IPS-NIHi7 (cell line): ENCODE measurements around the gene SEMA4F.
"Not testable (repeated sequence)": the region's sequence is repeated elsewhere in the genome, so short reads cannot be mapped to it uniquely, and the experiment has no call there.

Experiments used
- DNase-seq: peaks from one replicate; pipeline ENCODE4 v3.0.0; 2012; ENCODE audit warnings: mixed read lengths; ENCODE audit errors: extremely low spot score

Gene SEMA4F

DNA sequence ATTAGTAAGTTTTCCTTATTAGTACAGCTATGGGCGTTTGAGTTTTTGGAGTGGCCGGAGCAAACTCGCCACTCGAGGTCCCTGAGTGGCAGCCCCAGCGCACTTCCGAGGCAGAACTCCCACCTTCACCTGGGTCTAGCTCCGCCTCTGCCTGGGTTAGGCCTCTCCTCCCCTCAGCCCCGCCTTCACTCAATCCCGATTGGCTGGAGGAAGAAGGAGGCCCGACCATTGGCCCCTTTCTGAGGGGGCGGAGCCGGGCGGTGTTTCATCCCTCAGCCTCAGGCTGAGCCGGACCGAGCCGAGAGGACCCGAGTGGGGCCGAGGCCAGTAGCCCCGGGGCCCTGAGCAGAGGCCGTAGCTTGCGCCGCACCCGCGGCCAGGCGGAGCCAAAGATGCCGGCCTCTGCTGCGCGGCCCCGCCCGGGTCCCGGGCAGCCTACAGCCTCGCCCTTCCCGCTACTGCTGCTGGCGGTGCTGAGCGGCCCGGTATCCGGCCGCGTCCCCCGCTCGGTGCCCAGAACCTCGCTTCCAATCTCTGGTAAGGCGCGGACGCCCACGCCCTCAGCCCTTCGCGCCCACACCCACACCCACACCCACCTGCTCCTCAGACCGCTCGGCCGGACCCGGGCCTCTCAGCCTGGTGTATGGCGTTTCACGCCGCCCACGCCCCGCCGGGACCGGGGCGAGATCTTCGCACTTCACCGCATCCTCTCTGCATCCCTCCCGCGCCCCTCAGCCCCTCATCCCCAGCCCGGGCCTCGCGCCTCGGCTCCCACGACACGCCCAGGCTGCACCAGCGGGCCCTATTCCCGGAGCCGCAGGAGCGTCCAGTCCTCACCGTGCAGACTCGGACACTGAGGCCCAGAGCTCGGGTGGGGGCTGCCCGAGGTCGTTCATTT is at the start of gene SEMA4F:
TSS of gene SEMA4F (plus strand) at position 263 of the 898 bp plus-strand sequence. CDS start at position 393, 130 bp downstream.
- peak; percentile 100 for DNase-seq

DNA sequence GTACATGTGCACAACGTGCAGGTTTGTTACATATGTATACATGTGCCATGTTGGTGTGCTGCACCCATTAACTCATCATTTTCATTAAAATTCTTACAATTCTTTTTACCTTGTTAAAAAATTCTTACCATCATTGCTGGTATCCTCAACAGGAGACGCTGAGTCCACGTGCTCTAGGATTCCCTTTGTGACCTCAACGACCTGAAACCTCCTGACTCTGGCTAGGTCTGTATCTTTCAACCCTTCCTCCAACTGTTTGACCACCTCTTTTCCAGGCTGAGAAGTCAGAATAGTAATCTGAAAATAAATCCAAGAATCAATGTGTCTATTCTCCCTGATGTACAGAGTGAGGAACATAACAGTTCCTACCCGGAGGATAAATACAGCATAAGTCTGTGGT is 47.1 kb upstream of the SEMA4F start:
- DNase-seq, result no peak

DNA sequence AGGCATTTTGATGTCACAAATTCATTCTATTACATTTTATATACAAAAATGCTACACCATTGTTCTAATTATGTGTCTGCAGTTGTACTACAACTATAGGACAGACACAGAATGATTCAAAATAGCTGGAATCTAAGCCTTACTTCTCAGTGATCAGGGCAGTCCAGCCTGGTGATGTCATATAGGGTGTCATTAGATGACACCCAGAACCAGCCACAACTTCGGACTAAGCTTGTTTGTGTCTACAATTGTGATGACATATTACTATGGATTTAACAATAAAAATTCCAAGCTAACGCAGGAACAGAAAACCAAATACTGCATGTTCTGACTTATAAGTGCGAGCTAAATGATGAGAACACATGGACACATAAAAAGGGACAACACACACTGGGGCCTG is 36.9 kb upstream of the SEMA4F start:
- no peak for DNase-seq

DNA sequence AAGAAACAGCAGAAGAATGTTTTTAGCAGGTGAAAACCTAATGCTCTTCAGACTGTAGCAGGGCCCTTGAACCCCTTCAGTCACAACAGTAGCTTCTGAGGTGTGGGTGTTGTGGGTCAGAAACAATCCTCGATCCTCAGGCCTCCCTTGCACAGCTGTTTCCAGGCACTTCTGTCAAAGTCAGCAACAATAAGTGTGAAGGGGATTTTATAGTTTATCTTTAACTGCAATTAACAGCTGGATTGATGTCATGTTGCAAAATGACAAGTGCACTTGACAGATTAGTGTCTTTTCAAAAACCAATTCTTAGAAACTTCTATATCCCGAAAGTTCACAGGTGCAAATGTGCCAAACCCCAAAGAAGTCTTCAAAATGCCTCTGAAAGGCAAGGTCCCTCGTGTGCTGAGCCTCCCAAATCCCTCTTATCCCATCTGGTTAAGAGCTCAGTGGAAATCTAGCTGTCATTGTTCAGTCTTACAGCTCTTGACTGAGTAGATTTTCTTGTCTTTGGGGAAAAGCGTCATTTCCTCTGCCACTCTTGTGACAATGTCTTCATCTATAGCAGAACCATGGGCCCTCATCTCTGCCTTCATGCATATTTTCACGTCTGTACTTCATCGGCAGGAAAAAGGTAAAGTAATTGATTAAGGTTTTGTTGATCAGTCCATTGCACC is 35.5 kb upstream of the SEMA4F start:
- no peak for DNase-seq

GRCh38 chr2:74619651-74620297 is 34.3 kb upstream of the SEMA4F start:
- DNase-seq, result no peak

GRCh38 chr2:74620671-74621070 is 33.4 kb upstream of the SEMA4F start:
- DNase-seq, result no peak

- DNase-seq, result no peak
Measured at GRCh38 chr2:74625658-74626425, 28.2 kb upstream of the SEMA4F start.

GRCh38 chr2:74628538-74629105 is 25.4 kb upstream of the SEMA4F start:
- DNase-seq, result no peak

DNA sequence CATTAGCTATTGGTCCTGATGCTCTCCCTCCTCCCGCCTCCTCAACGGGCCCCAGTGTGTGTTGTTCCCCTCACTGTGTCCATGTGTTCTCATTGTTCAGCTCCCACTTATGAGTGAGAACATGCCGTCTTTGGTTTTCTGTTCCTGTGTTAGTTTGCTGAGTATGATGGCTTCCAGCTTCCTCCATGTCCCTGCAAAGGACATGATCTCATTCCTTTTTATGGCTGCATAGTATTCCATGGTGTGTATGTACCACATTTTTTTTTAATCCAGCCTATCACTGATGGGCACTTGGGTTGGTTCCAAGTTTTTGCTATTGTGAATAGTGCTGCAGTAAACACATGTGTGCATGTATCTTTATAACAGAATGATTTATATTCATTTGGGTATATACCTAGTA is 23.6 kb upstream of the SEMA4F start:
- not testable (repeated sequence) for DNase-seq

- peak; percentile 78 for DNase-seq
Measured at GRCh38 chr2:74632209-74632938, 21.7 kb upstream of the SEMA4F start.

GRCh38 chr2:74632939-74633312 is 21.1 kb upstream of the SEMA4F start:
- DNase-seq, result peak; percentile 38

GRCh38 chr2:74639550-74639949 is 14.5 kb upstream of the SEMA4F start:
- DNase-seq, result no peak

DNA sequence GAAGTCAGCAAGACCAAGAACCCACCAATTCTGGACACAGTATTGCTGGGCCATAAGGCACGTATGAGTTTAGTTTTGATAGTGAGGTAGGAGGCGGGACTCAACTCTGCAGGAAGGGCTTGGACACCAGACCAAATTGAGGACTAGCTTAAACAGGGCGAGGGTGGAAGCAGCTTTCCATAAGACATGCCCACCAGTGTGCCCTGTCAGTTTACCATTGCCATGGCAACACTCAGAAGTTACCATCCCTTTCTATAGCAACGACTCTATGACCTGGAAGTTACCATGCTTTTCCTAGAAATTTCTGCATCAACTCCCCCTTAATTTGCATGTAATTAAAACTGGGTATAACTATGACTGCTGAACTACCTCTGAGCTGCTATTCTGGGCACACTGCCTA is 8.7 kb upstream of the SEMA4F start:
- DNase-seq, result no peak

DNA sequence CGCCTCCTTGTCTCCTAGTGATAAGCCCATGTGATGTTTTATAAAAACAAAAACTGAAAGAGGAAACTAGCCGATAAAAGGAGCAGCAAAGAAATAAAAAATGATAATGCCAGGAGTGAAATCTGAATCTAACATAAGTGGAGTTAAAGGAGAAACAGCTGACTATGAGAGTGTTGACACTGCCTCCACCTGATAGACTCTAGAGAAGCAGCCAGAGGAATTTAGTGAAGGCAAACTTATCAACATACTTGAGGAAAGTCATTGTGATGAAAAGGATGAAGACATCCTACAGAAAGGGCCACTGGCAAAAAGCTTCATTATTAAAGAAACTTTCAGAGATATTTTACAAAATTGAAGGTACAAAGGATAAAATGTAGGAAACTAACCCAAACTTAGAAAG is 7.8 kb upstream of the SEMA4F start:
- no peak for DNase-seq

DNA sequence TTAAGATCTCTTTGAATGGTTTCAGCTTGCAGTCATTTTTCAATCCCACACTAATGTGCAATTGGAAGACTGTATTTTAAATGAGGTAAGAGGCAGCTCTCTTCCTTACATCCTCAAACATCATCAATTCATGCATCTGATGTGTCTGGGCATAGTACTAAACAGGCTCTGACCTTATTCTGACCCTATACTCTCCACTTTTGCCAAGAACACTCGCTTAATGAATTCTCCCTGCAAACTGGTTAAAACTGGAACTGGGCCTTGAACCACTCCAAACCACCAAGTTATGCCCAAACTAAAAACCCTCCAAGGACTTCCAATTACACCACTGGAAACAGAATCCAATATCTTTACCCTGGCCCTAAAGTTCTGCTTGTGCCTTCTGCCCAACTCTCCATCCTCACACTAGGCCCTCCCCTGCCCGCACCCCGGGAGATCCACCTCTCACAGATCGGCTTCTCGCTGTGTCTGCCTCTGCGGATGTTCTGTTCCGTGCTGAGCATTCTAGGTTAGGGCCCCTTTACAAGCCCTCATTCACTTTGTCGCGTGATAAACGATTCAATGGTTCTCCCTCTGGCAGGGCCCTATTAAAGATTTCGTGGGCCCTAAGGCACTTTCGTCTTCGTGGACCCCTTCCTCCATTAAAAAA is 7.1 kb upstream of the SEMA4F start:
- DNase-seq, result no peak

DNA sequence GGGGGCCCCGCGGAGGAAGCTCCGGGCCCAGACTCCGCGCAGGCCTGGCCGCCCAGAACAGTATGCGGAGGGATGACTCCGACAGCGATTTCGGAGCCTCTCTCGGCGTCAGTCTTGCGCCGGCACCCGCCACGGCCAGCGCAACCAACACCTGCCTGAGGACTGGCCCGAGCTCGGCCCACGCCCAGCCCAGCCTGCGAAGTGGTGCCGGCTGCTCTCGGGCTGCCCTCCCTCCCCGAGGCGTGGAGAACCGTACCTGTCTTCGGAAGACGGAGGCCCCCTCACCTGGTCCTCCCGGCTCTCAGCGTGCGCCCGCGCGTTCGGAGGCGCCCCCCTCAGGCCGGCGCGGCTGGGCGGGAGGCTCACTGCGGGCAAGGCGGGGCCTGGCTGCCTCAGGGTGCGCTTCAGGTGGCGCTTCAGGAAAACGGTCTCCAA is 6.0 kb upstream of the SEMA4F start, which contains the start of gene M1AP:
TSS of gene M1AP (minus strand) at position 322 of the 435 bp plus-strand sequence. CDS start 8,055 bp downstream, outside the sequence.
- DNase-seq, result peak; percentile 77

DNA sequence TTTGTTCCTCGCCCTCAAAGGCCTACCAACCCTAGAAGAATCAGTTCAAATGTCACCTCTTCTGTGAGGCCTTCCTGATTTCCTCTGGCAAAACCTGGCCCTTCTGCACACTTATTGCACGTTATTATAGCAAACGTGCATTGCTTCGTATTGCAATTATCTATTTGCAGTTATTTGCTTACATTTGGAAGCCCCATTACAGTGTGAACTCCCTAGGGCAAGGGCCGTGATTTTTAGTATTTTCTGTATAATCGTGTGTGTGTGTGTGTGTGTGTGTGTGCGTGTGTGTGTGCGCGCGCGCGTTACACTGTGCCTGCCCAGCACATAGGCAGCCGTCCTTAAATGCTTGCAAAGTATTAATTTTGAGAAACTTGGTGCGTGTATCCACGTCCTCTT is 460 bp upstream of the SEMA4F start:
- DNase-seq, result no peak

- DNase-seq, result no peak
Measured at GRCh38 chr2:74655579-74655978, 1.5 kb downstream of the SEMA4F start.

DNA sequence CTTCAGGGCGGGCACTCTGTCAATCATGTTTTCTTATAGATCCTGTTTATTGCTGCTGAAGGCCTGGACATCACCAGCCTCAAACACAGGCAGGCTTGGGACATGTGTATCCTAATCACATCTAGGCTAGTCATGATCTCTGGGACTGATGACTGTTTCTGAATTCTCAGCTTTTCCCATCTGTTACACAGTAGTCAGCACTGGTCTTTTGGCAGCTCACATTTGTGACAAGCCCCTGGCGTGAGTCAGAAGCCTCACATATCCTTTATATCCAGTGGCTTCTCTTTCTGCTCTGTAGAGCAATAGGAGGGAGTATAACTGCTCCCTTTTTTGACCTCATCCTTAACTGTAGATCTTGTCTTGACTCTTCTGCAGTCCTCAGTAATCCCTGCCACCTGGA is 4.5 kb downstream of the SEMA4F start:
- no peak for DNase-seq

- no peak for DNase-seq
Measured at GRCh38 chr2:74659462-74659861, 5.4 kb downstream of the SEMA4F start.
